Measurements from ENCODE around the gene CST1.

Gene CST1

GRCh38 chr20:23697947-23698346 lies 52.8 kb downstream of the CST1 start:
- no peak for DNase-seq

Data from NCI-H1092 (cell line).